Activated T-helper 9 cell treated with anti-CD3 and anti-CD28 coated beads, Interleukin-2, amount 50 U/mL, for 16 hours (primary cell): Measurements from ENCODE around the gene LRRC8E.

ENCODE experiments used
- DNase-seq: peaks from one replicate; pipeline ENCODE4 v3.0.0-alpha.2; 2020; ENCODE audit warnings: low read depth

The LRRC8E gene

DNA sequence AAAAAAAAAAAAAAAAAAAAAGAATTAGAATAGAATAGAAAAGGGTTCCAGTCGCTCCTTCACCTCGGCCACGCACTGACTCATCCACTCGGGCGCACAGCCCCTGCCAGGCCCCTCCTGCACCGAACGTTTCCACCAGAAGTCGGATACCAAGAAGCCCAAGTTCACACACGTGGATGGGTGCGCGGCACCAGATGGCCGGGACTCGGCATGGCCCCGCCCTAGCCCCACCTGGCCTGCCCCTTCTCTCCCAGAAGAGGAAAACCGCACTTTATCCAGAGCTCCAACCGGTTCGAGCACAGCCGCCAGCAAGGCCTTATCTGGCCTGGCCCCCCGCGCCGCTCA lies 20.0 kb upstream of the LRRC8E start:
- no peak for DNase-seq

DNA sequence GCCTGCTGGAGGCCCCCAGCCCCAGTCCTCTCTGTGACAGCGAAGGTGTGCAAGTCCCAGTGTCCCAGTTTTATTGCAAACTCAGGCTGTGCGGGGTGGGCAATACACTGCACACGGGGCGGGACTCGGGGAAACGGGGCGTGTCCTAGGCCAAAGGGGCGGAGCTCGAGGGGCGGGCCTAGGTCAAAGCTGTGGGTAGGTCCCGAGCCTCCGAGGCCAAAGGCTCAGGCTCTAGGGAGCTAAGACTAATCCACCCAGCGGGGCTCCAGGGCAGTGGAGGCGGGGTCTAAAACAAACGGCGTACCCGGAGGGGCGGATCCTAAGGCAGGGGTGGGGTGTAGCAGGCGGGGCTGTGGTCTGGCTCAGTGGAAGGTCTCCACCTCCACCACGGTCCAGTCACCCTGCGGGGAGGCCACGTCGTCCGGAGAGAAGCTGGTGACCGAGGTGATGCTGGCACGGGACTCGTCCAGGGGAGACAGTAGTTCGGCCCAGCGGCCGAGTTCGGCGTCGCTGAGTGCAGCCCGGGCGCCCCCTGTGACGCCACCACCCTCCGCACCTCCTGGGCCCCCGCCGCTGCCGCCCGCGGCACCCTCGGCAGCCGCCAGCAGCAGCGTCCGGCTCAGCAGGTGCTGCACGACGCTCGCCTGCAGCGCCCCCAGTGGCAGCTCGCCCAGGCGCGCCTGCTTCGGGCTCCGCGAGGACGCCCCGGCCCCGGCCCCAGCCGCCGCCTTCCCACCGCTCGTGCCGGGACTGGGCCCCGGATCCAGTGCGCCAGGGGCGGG lies 19.4 kb upstream of the LRRC8E start:
- peak; percentile 73 for DNase-seq

DNA sequence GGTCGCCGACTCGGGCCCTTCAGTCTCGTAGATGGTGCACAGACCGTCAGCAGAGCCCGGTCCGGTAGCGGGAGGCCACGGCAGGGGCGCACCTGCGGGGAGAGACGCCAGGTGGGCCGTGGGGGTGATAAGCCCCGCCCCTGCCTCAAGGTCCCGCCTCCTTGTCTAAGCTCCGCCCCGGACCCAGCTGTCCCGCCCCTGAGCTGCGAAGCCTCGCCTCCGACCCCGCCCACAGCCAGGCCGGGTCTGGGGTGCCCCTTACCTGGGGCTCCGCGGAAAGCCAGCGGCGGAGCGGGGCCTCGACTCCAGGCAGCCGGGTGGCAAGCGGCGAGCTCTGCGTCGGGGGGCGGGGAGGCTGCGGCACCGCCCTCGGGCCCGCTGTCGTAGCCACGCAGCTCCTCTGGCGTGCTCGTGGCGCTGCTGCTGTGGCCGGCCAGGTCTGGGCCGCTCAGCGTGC lies 18.8 kb upstream of the LRRC8E start:
- peak; percentile 67 for DNase-seq

DNA sequence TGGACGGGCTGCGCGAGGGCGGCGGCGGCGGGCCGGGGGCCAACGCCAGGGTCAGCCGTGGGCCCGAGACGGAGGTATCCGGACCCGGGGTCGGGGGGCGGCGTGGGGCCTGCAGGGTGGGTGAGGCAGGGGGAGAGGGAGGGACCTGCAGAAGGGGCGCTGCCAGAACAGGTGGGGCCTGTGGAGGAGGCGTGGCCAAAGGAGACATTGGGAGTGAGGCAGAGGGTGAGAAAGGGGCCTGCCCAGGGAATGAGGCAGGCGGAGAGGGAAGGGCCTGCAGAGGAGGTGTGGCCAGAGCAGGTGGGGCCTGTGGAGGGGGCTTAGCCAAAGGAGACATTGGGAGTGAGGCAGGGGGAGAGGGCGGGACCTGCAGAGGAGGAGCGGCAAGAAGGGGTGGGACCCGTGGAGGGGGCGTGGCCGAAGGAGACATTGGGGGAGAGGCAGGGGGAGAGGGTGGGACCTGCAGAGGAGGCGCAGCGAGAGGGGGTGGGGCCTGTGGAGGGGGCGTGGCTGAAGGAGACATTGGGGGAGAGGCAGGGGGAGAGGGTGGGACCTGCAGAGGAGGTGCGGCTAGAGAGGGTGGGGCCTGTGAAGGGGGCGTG lies 18.3 kb upstream of the LRRC8E start:
- no peak for DNase-seq

DNA sequence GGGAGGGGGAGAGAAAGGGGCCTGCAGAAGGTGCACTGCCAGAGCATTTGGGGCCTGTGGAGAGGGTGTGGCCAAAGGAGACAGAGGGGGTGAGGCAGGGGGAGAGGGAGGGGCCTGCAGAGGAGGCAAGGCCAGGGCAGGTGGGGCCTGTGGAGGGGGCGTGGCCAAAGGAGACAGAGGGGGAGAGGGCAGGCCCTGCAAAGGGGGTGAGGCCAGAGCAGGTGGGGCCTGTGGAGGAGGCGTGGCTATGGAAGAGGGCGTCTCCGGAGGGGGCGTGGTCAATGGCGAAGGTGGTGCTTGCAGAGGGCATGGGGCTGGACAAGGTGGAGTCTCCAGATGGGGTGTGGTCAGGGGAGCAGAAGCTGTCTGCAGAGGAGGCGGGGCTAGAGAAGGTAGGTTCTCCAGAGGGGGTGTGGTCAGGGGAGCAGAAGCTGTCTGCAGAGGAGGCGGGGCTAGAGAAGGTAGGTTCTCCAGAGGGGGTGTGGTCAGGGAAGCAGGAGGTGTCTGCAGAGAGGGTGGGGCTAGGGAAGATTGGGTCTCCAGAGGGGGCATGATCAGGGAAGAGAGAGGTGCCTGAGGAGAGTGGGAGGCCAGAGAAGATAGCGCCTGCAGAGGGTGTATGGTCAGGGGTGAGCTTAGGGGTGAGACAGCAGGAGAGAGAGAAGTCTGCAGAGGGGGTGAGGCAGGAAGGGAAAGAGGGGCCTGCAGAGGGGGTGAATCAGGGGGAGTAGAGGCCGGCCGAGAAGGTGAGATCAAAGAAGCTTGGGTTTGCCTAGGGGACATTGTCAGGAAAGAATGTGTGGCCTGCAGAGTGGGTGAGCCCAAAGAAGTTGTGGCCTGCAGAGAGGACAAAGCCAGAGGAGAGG lies 17.5 kb upstream of the LRRC8E start:
- DNase-seq = no peak

DNA sequence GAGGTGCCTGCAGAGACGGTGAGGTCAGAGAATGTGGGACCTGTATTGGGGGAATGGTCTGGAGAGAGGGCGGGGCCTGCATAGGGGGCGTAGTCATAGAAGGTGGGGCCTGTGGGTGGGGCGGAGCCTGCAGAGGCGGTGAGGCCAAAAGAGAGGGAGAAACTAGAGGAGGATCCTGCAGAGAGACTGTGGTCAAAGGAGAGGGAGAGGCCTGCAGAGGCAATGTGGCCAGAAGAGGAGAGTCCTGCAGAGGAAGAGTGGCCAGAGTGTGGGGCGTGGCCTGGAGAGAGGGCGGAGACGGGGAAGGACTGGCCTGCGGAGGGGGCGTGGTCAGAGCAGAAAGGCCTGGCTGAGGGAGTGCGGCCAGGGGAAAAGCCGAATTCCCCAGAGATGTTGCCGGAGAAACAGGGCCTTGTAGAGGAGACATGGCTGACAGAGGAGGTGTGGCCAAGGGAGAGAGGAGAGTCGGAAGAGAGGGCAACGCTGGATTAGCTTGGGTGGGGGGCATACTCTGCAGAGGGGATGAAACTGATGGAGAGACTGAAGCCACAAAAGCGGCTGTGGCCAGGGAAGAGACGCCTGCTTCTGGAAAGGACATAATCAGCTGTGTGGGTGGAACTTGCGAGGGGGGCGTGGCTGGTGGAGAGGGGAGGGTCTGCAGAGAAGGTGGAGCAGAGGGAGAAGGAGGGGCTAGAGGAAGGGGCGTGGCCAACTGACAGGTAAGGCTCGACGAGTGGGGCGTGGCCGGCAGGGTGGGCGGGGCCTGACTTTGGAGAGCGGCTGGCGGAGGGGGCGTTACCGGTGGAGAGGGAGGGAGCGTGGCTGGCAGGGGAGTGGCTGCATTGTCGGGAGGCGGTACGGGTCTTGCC lies 16.6 kb upstream of the LRRC8E start:
- peak; percentile 65 for DNase-seq

DNA sequence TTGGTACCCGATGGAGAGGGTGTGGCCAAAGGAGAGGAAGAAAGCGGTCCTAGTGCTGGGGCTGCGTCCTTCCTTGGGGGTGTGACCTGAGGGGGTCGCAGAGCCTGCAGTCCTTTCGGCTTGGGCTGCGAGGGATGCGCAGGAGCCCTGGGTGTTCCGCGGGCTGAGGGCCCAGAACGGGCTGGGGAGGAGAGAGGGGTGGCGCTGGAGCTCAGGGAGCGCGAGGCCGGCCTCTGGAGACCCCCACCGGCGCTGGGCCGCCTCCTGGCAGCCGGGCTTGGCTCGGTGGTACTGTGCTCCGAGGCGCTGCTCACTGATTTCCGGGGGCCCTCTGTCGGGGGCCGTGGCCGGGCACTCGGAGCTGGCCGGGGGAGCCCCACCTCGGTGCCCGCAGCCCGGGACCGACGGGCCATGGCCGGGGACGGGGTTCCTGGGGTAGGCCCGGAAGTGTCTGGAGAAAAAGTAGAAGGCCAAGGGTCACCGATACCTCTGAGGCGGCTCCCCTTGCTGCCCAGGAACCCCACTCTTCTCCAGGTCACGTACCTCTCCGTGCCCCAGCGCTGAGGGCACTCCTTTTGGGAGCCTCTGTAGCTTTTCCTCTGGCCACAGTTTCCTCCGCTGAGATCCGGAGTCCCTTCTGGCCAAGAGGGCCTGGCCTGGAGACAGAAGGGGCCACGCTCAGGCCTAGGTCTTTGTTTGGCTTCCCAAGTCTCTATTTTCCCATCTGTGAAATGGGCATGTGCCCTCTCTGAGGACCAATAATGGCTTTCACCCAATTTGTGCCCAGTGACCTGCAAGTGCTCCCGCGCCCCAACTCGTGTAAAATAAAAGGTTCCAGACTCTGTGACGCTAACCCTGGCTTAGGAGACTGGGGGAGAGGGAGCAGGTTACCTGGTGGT lies 15.8 kb upstream of the LRRC8E start:
- no peak for DNase-seq

DNA sequence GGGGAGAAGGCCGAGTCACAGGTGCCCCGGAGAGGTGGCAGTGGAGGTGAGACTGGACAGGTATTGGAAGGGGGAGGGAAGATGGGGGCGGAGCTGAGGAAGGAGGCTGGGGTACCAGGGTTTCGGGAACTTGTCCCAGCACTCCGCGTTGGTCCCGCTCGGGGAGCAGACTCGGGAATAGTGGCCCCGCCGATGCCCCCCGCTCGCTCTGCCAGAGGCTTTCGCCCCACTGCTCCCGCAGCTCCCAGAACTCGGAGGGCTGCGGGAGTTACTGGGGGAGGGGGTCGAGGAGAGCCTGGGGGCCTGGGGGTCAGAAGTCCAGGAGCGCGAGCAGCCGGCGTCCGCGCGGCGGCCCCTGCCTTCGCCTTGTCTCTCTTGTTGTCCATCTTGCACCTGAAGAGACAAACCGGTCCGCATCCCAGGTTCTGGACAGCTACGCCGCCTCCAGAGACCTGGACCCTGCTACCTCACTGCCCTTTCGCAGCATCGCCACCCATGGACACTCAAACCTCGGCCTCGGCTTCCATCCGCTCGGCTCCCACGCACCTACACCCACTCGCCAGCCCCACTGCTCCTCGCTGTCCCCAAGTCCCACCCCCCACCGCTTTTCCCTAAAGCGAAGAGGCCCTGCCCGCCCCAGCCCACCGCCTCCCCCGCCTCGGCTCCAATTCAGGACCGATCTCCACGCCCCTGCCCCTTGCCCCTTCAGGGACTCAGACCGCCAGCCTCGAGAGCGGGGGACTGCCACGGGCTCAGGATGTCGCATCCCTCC lies 14.8 kb upstream of the LRRC8E start:
- DNase-seq = no peak

DNA sequence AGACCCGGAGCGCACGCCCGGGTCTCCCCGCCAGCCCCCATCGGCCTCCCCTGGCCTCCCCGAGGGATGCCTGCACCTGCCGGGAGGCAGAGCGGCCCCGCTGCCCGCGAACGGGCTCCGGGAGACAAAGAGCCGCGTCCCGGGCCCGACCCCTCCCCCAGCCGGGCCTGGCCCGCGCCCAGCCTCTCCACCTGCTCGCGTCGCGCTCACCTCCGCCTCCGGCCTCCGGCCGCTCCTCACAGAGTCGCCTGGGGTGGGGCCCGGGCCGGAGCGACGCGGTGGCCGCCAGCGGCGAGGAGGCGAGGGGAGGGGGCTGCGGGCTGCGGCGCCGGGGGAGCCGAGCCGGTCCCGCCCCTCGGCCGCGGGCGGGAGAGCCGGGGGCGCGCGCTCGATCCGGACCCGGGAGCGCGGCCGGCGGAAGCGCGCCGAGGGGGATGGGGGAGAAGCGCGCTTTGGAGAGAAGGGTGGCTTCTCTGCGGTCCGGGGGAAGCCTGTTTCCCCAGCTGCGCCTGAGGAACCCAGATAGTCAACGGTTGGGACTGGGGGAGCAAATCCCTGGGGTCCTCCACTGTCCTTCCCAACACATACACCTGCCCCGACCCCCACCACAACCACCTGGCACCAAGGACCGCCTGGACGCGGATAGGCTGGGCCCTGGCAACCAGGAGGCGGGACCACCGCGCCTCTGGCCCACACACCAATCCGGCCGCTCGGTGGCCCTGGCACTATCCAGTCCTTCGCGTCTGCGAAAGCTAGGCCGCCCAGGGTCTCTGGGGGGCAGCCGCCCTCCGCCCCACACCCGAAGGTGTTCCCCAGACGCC lies 14.0 kb upstream of the LRRC8E start, which contains the start of gene PRR36:
Gene PRR36 (minus strand): TSS at position 315 of the 821 bp plus-strand sequence. CDS start 701 bp downstream, outside the sequence.
- no peak for DNase-seq

DNA sequence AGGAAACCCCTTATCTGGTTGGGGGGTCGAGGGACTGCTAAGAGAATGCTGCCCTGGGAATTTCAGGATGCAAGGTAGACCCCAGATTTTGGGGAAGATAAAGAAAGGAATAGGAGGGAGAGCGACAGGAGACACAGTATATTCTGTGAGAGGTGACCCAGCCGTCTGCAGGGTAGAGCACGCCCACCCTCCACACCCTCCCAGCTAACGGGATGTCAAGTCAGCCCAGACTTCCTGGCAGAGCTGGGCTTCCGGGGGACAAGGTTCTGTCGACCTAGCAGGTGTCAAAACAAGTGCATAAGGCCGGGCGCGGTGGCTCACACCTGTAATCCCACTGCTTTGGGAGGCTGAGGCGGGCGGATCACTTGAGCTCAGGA lies 13.4 kb upstream of the LRRC8E start:
- no peak for DNase-seq

DNA sequence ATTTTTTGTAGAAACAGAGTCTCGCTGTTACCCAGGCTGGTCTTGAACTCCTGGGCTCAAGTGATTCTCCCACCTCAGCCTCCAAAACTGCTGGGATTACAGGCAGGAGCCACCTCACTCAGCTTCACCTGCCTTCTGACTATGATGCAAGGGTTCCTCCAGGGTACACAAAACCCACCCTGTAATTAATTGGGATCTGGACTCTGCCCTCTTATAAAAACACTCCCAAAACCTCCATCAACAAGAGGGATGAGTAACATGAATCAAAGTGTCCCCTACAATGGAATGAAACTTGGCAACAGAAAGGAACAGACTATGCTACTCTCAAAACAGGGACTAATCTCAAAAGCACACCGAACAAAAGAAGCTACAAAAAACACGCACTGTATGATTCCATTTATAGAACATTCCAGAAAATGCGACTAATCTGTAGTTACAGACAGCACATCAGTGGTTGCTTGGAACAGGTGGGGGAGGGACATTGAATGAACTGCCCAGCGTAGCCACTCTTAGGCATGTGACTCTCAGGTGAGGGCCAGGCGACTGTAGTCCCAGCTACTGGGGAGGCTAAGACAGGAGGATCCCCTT lies 11.0 kb upstream of the LRRC8E start:
- DNase-seq = no peak

DNA sequence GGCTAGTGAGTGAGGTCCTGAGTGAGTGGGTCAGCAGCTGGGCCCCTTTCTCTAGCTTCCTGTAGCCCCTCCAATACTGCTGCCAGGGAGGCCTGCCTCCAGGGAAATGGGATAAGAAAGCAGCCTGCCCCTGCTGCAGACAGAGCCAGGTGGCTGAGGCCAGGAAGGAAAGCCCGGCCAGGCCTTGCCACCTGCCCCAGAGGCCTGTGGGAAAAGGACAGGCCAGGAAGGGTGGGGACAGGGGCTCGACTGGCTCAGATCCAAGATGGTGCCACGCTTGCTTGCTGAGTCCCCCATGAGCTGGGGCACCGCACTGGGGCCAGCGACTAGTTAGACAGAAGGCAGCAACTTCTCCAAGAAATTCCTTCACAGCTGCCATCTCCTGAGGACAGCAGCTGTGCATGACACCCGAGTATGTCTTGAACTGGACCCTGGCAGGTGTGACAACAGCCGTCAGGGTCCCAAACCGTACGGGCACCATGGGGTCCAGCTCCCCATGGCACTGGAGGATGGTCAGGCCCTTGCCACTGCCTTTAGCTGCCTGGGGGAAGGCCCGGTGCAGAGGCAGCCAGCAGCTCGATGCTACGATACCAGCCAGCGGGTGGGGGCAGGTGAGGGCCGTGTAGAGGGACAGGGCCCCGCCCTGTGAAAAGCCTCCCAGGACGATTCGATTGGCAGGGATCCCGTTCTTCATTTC lies 9.1 kb upstream of the LRRC8E start:
- no peak for DNase-seq

DNA sequence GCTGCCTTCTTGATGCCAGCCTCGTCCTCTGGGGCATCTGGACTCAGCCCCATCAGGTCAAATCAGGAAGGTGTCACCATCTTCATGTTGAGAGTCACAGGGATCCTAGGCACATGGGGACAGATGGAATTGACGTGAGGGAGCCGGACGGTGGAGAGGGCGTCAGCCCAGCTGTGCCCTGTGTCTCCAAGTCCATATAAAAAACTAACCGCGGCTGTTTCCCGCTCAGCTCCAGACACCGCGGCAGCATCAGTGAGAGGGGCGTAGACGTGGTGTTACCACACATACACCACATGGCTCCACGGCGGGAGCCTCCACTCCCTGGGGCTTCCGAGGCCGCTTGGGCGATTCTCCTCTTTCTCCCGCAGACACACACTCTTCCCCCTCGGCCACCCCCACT lies 8.5 kb upstream of the LRRC8E start:
- no peak for DNase-seq

DNA sequence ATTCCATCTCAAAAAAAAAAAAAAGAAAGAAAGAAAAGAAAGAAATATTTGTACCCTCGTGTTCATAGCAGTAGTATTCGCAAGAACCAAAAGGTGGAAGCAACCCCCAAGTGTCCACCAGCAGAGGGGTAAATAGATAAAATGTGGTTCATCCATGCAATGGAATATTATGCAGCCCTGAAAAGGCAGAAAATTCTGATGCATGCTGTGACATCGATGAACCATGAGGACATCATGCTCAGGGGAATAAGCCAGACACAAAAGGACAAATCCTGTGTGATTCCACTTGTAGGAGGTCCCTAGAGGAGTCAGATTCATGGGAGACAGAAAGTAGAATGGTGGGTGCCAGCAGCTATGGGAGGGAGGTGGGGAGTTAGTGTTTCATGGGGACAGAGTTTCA lies 6.4 kb upstream of the LRRC8E start:
- no peak for DNase-seq

DNA sequence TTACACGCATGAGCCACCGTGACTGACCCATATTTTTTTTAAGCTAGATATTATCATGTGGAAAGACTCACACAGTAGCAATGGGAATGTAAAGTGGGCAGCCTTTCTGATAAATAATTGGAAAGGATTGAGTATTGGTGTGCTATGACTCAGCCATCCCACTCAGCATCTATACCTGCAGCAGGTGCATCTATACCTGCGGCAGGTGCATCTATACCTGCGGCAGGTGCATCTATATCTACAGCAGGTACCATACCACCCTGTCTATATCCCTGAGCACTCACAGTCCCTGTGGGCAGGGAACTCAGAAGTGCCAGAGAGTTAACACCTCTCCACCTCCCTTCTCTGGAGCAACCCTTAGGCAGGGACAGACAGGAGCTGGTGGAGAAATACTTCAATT lies 5.2 kb upstream of the LRRC8E start:
- DNase-seq = no peak

DNA sequence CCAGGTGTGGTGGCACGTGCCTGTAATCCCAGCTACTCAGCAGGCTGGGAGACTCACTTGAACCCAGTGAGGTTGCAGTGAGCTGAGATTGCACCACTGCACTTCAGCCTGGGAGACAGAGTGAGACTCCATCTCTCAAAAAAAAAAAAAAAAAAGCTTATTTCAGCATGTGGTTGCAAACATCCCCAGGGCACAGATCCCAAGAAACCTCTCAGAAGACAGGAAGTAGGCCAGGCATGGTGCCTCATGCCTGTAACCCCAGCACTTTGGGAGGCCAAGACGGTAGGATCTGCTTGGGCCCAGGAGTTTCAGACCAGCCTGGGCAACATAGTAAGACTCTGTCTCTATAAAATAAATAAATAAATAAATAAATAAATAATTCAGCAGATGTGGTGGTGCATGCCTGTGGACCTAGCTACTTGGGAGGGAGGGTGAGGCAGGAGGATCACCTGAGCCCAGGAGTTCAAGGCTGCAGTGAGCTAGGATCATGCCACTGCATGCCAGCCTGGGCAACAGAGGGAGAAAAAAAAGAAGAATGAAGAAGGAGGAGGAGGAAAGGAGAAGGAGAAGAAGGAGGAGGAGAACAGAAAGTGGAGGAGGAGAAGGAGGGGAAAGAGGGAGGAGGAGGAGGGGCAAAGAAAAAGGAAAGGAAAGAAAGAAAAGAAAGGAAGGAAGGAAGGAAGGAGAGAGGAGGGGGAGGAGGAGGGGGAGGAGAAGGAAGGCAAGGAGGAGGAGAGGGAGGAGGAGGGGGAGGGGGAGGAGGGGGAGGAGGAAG lies 4.3 kb upstream of the LRRC8E start:
- no peak for DNase-seq

DNA sequence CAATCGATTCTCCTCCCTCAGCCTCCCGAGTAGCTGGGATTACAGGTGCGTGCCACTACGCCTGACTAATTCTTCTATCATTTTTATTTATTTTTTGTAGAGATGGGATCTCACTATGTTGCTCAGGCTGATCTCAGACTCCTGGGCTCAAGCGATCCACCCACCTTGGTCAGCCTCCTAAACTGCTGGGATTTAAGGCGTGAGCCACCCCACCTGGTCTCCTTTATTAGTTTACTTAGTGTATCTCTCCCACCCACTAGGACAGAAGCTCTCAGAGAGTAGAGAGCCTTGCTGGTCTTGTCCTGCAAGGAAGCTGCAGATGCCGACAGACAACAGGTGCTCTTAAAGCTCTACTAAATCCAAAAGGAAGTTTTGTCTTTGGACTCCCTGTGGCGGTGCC lies 2.5 kb upstream of the LRRC8E start:
- no peak for DNase-seq
